ENCODE results near the gene GTPBP6.

The GTPBP6 gene

GRCh38 chrX:318739-319578 lies at the start of gene GTPBP6:
Gene GTPBP6 (minus strand): TSS chrX:318796. CDS start chrX:318787, 9 bp downstream.
- DNase-seq: peak; percentile 100

DNA sequence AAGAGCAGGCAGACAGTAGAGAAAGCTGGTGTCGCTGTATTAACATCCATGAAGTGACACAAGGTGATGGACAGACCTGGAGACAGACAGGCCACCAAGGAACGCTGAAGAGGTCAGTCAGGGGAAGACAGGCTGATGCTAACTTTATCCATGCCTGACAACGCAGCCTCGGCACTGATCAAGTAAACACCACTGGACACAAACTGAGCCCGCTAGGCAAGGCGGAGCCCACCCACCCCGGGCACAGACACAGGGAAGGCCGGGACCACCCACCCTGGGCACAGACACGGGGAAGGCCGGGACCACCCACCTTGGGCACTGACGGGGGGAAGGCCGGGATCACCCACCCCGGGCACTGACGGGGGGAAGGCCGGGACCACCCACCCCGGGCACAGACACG lies 49.3 kb upstream of the GTPBP6 start:
- no peak for DNase-seq

DNA sequence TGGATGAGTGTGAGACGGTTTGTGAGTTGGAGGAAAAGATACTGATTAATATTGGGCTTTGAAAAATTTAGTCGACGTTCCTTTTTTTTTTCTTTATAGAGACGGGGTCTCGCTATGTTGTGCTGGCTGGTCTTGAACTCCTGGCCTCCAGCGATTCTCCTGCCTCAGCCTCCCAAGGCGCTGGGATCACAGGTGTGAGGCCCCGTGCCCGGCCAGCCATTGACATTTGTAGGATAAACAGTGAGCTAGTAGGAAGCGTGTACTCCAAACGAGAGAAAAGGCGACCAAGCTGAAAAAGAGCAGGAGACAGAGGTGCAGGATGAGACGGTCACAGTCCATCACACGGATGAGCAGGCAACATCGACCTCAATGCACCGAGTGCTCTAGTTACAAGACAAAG lies 48.8 kb upstream of the GTPBP6 start:
- no peak for DNase-seq

DNA sequence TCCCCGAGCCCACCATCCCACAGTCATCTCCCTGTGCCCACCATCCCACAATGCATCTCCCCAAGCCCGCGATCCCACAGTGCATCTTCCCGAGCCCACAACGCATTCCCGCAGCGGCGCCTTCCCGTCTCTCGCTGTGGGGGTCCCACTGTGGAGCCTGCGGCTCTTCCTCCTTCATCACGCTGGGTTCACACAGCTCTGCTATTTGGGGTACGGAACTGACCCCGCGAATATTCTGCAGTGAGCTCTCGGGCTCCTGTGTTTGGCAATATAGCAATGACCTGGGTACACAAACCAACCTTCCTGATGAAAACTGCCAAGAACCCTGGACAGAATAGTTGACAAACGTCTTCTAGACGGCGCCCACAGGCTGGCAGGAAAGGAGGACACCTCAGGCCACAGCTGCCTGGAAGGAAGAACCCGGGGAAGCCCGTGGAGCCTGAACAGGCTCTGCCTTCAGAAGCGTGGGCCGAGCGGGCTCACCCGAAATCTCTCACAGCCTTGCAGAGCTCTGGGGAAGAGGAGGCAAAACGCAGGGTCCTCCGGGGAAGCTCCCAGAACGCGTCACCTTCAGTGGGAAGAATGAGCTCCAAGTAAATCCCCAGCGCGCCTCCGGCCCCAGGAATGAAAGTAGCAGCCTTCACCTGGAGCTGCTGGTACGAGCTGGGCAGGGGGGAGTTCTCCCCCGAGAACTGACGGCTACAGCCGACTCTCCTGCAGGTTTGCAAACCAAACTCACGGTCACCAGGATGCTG lies 45.2 kb upstream of the GTPBP6 start:
- DNase-seq: no peak

DNA sequence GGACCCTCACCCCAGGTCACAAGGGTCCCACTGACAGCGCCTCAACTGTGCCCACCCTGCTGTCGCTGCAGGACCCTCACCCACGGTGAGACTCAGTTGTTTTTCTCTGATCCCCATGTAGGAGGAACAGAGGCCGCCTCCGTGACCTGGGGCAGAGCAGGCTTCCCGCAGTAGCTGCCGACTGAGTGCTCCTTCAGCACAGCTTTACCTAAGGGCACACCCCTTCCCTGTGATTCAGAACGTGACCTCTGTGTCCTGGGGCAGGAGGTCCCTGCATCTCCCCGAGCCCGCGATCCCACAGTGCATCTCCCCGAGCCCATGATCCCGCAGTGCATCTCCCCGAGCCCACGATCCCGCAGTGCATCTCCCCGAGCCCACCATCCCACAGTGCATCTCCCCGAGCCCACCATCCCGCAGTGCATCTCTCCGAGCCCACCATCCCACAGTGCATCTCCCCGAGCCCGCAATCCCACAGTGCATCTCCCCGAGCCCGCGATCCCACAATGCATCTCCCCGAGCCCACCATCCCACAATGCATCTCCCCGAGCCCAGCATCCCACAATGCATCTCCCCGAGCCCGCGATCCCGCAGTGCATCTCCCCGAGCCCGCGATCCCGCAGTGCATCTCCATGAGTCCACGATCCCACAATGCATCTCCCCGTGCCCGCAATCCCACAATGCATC lies 44.5 kb upstream of the GTPBP6 start:
- no peak for DNase-seq

DNA sequence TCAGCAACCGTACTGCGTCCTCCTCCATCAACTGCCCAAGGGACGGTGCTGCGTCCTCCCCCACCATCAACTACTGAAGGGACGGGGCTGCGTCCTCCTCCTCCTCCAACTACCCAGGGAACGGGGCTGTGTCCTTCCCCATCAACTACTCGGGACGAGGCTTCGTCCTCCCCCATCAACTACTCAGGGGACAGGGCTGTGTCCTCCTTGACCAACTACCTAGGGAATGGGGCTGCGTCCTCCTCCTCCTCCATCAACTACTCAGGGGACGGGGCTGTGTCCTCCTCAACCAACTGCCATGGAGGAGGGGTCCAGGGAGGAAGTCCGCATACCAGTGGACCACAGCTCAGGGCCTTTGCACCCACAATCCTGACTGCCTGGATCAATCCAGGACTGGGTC lies 43.8 kb upstream of the GTPBP6 start:
- DNase-seq: no peak

GRCh38 chrX:361231-362145 lies 42.9 kb upstream of the GTPBP6 start:
- DNase-seq: no peak

GRCh38 chrX:360496-361150 lies 42.0 kb upstream of the GTPBP6 start:
- DNase-seq: no peak

DNA sequence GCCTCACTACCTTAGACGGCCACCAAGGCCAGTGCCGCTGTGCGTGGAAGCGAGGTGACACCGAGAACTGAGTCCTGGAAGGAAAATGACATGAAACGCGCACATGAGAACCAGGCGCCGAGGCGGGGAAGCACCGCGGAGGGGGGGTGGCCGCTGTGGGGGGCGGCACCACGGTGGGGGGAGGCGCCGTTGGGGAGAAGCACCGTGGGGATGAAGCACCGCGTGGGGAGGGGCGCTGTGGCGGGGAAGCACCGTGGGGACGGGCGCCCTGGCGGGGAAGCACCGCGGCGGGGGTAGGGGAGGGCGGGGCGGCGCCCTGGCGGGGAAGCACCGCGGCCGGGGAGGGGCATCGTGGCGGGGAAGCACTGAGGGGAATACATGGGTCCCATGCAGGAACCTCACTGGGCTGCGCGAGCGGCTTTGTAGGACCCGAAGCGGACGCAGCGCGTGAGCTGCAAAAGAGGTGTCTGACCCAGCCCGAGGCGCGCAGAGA lies 40.1 kb upstream of the GTPBP6 start:
- DNase-seq: no peak

DNA sequence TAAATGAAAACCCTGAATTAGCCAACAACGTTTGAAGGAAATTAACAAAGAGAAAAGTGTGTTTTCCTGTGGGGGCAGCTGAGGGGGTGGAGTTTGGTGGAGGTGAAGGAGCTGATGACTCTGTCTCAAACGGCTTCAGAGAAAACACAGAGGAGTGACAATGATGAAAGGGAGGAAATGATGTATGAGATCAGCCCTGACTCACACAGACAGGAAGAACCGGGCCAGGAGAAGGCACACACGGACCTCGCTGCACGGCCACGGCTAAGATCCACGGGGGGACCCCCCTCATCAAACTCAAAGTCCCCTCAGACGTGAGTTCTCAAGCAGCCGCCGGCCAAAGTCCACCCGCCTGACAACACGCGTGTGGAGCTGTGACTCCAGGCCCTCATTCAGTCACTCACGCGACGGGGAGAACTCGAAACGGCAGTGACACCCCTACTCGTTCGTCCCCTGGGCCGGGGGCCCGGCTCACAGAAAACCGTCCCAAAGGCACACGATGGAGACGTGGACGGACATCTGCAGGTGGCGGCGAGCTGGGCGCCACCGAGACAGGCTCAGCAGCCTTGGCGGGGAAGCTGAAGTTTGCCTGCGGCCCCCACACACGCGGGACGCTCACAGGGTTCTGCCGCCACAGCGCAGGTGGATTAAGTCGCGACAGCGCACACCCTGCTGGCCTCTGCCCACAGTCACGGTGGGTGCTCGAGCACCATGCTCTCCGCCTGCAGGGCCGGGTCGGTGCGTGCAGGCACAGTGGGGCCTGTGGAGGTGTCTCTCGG lies 39.3 kb upstream of the GTPBP6 start:
- DNase-seq: no peak

DNA sequence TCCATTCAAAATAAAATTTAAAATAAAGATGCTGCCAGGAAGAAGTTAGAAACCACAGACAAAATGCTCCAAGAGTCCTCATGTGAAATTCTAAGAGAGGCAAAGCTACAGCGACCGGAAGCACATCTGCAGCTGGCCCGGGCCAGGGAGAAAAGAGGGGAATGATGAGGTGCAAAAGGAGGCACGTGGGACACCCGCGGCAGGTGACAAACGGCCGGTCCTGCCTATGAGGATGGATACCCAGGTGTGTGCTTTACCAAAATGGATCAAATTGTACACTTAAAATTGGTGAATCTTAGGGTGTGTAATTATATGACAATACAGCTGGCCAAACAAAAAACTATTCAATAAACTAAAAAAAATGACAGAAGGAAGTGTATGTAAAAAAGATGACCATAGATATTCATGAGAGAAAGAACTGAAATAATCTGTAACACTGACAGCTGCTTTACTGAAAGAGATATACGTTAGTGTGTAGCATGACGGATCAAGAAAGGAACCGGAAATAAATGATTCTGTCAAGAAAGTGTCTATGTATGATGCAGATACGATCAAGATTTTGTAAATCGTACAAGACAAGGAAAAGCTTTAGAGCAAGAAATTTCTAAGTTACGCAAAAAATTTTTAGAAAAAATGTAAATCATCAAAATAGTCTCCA lies 38.6 kb upstream of the GTPBP6 start:
- no peak for DNase-seq

GRCh38 chrX:356385-357034 lies 37.9 kb upstream of the GTPBP6 start:
- DNase-seq: no peak

DNA sequence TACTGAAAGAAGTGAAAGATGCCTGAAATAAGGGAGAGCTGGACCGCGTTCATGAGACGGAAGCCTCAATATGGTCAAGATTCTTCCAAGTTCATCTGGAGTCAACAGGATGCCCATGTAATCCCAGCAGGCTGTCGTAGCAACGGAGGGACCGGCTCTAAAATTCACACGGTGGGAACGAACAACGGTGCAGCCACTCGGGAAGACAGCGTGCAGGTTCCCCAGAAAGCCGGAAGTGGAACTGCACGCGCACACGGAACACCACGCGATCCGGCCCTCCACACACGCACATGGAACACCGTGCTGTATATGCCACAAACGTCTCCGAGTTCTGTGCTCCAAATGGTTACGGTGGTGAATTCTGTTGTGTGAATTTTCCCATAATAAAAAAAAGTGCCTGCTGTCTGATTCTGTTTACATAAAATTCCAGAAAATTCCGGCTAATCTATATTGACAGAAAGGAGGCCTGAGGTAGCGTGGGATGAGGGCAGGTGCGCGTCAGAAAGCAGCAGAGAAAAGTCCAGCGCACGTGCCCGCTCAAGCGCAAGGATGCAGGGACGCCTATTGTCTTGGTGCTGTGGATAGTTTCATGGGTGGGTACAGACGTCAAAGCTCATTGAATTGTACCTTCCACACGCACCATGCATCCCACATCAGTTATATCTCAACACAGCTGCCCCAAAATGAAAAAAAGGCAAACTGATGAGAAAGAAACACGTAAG lies 36.9 kb upstream of the GTPBP6 start:
- DNase-seq: peak; percentile 56

GRCh38 chrX:353566-354535 lies 35.3 kb upstream of the GTPBP6 start:
- DNase-seq: no peak

DNA sequence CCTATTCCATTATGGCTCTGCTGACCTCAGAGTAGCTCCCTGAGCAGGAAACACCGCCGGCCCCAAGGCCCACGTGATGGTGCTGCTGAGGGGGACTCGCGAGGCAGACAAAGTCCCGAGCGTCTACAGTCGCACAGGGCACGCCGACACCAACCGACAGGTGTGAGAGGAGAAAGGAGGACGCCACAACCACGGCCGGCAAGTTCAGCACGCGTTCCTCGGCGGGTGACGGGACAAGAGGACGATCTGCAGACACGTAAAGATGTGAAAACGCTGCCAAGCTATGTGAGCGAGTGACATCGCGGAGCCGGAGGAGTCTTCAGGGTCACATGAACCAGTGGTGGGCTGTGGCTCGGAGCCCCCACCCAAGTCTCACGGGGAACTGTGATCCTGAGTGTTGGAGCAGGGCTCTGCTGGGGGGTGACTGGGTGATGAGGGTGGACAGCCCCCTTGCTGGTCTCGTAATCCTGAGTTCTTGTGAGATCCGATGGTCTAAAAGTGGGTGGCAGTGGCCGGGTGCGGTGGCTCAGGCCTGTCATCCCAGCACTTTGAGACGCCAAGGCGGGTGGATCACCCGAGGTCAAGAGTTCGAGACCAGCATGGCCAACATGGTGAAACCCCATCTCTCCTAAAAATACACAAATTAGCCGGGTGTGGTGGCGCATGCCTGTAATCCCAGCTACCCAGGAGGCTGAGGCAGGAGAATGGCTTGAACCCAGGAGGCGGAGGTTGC lies 34.2 kb upstream of the GTPBP6 start:
- DNase-seq: no peak

DNA sequence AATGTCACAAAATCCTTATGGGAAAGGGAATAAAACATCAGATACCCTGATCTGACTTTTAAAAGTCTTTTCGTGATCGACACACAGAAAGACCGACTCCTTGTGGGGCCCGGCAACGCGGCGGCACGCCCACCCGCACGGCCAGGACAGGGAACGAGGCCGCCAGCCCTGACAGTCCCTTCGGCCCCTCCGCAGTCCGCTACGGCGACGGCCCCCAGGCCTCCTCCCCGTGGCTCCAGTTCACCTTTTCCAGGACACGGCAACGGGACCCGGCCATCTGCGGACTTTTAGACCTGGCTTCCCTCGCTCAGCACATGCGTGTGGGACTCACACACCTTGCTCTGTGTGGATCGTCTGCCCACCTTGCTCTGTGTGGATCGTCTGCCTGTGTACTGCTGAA lies 33.6 kb upstream of the GTPBP6 start:
- DNase-seq: no peak

DNA sequence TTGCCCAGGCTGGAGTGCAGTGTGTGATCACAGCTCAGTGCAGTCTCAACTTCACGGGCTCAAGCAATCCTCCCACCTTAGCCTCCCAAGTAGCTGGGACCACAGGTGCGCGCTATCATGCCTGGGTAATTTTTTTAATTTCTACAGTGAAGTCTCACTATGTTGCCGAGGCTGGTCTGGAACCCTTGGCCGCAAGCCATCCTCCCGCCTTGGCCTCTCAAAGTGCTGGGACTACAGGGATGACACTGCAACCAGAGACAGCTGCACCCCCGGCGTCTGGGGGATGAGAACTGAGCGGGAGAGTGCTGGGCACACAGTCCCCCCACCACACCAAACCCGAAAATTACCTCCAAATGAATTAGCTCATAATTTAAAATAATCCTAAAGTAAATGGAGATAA lies 33.1 kb upstream of the GTPBP6 start:
- DNase-seq: no peak
